ENCODE results near the gene CHSY1. TPM values are rescaled to one million over a fixed set of nuclear protein-coding genes. Genes with fewer than 3 reads are reported as not detected.

Gene CHSY1
- total RNA-seq, 1 experiment from 2014 or later: 59.1 TPM

DNA sequence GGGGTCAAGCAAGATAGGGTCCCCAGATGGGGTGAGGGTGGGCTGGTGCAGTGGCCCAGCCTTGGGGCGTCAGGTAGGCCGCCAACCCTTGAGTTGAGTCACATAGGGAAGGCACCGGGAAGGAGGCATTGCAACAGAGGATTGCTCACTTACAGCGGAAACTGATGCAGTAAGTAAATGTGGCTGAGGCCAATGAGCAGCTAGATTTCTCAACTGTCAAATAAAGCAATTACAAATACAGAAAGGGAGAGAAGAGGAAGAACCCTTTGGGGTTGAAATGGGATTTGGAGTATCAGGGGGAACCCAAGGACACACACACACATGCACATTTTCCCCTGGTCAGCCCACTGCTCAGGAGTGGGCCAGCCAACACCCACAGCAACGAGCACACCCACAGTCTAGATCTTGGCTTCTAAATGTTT, 44.0 kb downstream of the CHSY1 start:
- DNase-seq (ENCODE audit: low spot score) (no peak), ATAC-seq (no peak)
- Mint-ChIP-seq H3K4me1 (peaks cover 51% of the 10 kb centered on the region), H3K27ac (peak overlapping the region; percentile 40; the same call in 1 of the 2 replicates), H3K36me3 (peaks cover 3% of the 10 kb centered on the region; the same call in 1 of the 2 replicates), H3K27me3 (ENCODE audit: low read depth) (no peaks in the 10 kb centered on the region), H3K4me3 (no peak overlapping the region), H3K9me3 (no peaks in the 10 kb centered on the region)
- no peak for TF ChIP-seq ELF4 (CRISPR knock-in tag; IDR thresholded peaks at IDR 0.05; ENCODE audit: low read depth)
- TF ChIP-seq, protein P1, sequence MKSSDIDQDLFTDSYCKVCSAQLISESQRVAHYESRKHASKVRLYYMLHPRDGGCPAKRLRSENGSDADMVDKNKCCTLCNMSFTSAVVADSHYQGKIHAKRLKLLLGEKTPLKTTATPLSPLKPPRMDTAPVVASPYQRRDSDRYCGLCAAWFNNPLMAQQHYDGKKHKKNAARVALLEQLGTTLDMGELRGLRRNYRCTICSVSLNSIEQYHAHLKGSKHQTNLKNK (CRISPR knock-in tag; IDR thresholded peaks at IDR 0.05): no peak
- TF ChIP-seq FOXK1 (CRISPR knock-in tag; IDR thresholded peaks at IDR 0.05): no peak
- TF ChIP-seq ZNF263 (CRISPR knock-in tag; IDR thresholded peaks at IDR 0.05; ENCODE audit: low read depth): no peak
- no peak for TF ChIP-seq ZNF138 (CRISPR knock-in tag; conservative IDR thresholded peaks at IDR 0.05)
- no peak for TF ChIP-seq GTF2I (CRISPR knock-in tag; conservative IDR thresholded peaks at IDR 0.05)
- TF ChIP-seq EMX1 (CRISPR knock-in tag; IDR thresholded peaks at IDR 0.05): no peak
- TF ChIP-seq, protein P2, sequence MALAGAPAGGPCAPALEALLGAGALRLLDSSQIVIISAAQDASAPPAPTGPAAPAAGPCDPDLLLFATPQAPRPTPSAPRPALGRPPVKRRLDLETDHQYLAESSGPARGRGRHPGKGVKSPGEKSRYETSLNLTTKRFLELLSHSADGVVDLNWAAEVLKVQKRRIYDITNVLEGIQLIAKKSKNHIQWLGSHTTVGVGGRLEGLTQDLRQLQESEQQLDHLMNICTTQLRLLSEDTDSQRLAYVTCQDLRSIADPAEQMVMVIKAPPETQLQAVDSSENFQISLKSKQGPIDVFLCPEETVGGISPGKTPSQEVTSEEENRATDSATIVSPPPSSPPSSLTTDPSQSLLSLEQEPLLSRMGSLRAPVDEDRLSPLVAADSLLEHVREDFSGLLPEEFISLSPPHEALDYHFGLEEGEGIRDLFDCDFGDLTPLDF (CRISPR knock-in tag; IDR thresholded peaks at IDR 0.05): no peak
- TF ChIP-seq, protein P3, sequence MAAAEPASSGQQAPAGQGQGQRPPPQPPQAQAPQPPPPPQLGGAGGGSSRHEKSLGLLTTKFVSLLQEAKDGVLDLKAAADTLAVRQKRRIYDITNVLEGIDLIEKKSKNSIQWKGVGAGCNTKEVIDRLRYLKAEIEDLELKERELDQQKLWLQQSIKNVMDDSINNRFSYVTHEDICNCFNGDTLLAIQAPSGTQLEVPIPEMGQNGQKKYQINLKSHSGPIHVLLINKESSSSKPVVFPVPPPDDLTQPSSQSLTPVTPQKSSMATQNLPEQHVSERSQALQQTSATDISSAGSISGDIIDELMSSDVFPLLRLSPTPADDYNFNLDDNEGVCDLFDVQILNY (CRISPR knock-in tag; IDR thresholded peaks at IDR 0.05): no peak
- no peak for TF ChIP-seq JAZF1 (CRISPR knock-in tag; IDR thresholded peaks at IDR 0.05)
- no peak for TF ChIP-seq TP53 (CRISPR knock-in tag; IDR thresholded peaks at IDR 0.05)
- TF ChIP-seq, protein P4, sequence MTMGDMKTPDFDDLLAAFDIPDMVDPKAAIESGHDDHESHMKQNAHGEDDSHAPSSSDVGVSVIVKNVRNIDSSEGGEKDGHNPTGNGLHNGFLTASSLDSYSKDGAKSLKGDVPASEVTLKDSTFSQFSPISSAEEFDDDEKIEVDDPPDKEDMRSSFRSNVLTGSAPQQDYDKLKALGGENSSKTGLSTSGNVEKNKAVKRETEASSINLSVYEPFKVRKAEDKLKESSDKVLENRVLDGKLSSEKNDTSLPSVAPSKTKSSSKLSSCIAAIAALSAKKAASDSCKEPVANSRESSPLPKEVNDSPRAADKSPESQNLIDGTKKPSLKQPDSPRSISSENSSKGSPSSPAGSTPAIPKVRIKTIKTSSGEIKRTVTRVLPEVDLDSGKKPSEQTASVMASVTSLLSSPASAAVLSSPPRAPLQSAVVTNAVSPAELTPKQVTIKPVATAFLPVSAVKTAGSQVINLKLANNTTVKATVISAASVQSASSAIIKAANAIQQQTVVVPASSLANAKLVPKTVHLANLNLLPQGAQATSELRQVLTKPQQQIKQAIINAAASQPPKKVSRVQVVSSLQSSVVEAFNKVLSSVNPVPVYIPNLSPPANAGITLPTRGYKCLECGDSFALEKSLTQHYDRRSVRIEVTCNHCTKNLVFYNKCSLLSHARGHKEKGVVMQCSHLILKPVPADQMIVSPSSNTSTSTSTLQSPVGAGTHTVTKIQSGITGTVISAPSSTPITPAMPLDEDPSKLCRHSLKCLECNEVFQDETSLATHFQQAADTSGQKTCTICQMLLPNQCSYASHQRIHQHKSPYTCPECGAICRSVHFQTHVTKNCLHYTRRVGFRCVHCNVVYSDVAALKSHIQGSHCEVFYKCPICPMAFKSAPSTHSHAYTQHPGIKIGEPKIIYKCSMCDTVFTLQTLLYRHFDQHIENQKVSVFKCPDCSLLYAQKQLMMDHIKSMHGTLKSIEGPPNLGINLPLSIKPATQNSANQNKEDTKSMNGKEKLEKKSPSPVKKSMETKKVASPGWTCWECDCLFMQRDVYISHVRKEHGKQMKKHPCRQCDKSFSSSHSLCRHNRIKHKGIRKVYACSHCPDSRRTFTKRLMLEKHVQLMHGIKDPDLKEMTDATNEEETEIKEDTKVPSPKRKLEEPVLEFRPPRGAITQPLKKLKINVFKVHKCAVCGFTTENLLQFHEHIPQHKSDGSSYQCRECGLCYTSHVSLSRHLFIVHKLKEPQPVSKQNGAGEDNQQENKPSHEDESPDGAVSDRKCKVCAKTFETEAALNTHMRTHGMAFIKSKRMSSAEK (CRISPR knock-in tag; IDR thresholded peaks at IDR 0.05; ENCODE audit: borderline replicate concordance): no peak
- TF ChIP-seq TCF7 (CRISPR knock-in tag; IDR thresholded peaks at IDR 0.05; ENCODE audit: low read depth): no peak
- no peak for TF ChIP-seq KAT7 (CRISPR knock-in tag; IDR thresholded peaks at IDR 0.05; ENCODE audit: borderline replicate concordance)
- TF ChIP-seq HMGA2 (CRISPR knock-in tag; IDR thresholded peaks at IDR 0.05): no peak
- TF ChIP-seq, protein P5, sequence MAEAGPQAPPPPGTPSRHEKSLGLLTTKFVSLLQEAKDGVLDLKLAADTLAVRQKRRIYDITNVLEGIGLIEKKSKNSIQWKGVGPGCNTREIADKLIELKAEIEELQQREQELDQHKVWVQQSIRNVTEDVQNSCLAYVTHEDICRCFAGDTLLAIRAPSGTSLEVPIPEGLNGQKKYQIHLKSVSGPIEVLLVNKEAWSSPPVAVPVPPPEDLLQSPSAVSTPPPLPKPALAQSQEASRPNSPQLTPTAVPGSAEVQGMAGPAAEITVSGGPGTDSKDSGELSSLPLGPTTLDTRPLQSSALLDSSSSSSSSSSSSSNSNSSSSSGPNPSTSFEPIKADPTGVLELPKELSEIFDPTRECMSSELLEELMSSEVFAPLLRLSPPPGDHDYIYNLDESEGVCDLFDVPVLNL (CRISPR knock-in tag; IDR thresholded peaks at IDR 0.05; ENCODE audit: borderline replicate concordance, low read depth): no peak
- TF ChIP-seq, protein P6, sequence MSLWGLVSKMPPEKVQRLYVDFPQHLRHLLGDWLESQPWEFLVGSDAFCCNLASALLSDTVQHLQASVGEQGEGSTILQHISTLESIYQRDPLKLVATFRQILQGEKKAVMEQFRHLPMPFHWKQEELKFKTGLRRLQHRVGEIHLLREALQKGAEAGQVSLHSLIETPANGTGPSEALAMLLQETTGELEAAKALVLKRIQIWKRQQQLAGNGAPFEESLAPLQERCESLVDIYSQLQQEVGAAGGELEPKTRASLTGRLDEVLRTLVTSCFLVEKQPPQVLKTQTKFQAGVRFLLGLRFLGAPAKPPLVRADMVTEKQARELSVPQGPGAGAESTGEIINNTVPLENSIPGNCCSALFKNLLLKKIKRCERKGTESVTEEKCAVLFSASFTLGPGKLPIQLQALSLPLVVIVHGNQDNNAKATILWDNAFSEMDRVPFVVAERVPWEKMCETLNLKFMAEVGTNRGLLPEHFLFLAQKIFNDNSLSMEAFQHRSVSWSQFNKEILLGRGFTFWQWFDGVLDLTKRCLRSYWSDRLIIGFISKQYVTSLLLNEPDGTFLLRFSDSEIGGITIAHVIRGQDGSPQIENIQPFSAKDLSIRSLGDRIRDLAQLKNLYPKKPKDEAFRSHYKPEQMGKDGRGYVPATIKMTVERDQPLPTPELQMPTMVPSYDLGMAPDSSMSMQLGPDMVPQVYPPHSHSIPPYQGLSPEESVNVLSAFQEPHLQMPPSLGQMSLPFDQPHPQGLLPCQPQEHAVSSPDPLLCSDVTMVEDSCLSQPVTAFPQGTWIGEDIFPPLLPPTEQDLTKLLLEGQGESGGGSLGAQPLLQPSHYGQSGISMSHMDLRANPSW (CRISPR knock-in tag; conservative IDR thresholded peaks at IDR 0.05; ENCODE audit: low read depth): no peak
- no peak for TF ChIP-seq SMAD4 (CRISPR knock-in tag; IDR thresholded peaks at IDR 0.05)
- TF ChIP-seq ZNF423 (CRISPR knock-in tag; IDR thresholded peaks at IDR 0.05): no peak
- no peak for TF ChIP-seq GABPB1 (CRISPR knock-in tag; IDR thresholded peaks at IDR 0.05)
- CTCF ChIA-PET: no interaction called here
- POLR2A ChIA-PET: no interaction called here

All from WTC11 (cell line).